GM12878 (cell line): ENCODE measurements around the gene EXOC3L1. TPM values are rescaled to one million over a fixed set of nuclear protein-coding genes. Genes with fewer than 3 reads are reported as not detected.

Source experiments
- ATAC-seq: fragments of 200-7000 bp; cut with Tn5 transposase; 3 replicates; pipeline ENCODE4 v1.9.1; 2020; ENCODE audit warnings: mild to moderate bottlenecking, moderate library complexity
- BruUV-seq: library from RNA; stranded (reverse); fragments of 400-500 nt; replicated peaks from 2 replicates; lab custom pipeline; 2021; lab: Mats Ljungman, UMichigan
- CTCF ChIA-PET: fragments of 300-600 bp; sonication (Branson Sonifier 250); formaldehyde crosslinking; extraction: SDS; loops from one replicate; lab custom pipeline; 2021; ENCODE audit warnings: inconsistent platforms; lab: Yijun Ruan, JAX
- POLR2A ChIA-PET: fragments of 350-600 bp; formaldehyde crosslinking; extraction: SDS; loops from one replicate; lab custom pipeline; 2021; ENCODE audit warnings: inconsistent platforms; lab: Charles Lee
- RAD21 ChIA-PET: fragments of 300-600 bp; sonication (Branson Sonifier 250); formaldehyde crosslinking; loops from one replicate; lab custom pipeline; 2023; ENCODE audit warnings: antibody characterized with exemption; ENCODE audit not compliant: unreplicated experiment; lab: Charles Lee
- SMC1A ChIA-PET: fragments of 300-600 bp; sonication (Branson Sonifier 250); formaldehyde crosslinking; loops from one replicate; lab custom pipeline; 2023; ENCODE audit not compliant: unreplicated experiment, uncharacterized antibody; lab: Charles Lee
- DNase-seq: peaks from one replicate; pipeline ENCODE4 v3.0.0-alpha.2; 2011; ENCODE audit warnings: low read depth, low spot score
- FAIRE-seq: peaks from 3 replicates; lab custom pipeline; 2011; peaks lifted over from hg19 to GRCh38; lab: Jason Lieb, UNC
- H2AFZ ChIP-seq: 2 replicates; pipeline ENCODE4 v1.6.0; 2011; ENCODE audit warnings: low read depth, low read length, control low read depth; ENCODE audit not compliant: control insufficient read depth
- H3K27ac ChIP-seq: 2 replicates; pipeline ENCODE4 v1.5.1; 2011; ENCODE audit warnings: control low read depth; ENCODE audit not compliant: control insufficient read depth, insufficient read depth
- H3K27me3 ChIP-seq, 2 experiments: replicated peaks in 1 of 2; 2 replicates each; pipeline versions ENCODE4 v1.6.0 to v1.6.1; 2011; ENCODE audit warnings: low read length in 1 of 2; ENCODE audit not compliant: control insufficient read depth in 2 of 2, insufficient read depth in 2 of 2
- H3K36me3 ChIP-seq, 2 experiments: 2 replicates each; pipeline ENCODE4 v1.5.1; 2011; ENCODE audit warnings: low read length in 1 of 2; ENCODE audit not compliant: control insufficient read depth in 2 of 2, insufficient read depth in 2 of 2
- H3K4me1 ChIP-seq: 2 replicates; pipeline ENCODE4 v1.6.1; 2011; ENCODE audit warnings: mild to moderate bottlenecking, low read length, moderate library complexity, mixed read lengths; ENCODE audit not compliant: control insufficient read depth, insufficient read depth
- H3K4me2 ChIP-seq: 2 replicates; pipeline ENCODE4 v1.6.0; 2011; ENCODE audit warnings: control low read depth; ENCODE audit not compliant: control insufficient read depth, insufficient read depth
- H3K4me3 ChIP-seq: fragments of 200-600 bp; sonication (generic); 2 replicates; pipeline ENCODE4 v1.5.1; 2016
- H3K79me2 ChIP-seq: 2 replicates; pipeline ENCODE4 v1.6.0; 2011; ENCODE audit warnings: low read length; ENCODE audit not compliant: control insufficient read depth, insufficient read depth
- H3K9ac ChIP-seq: 2 replicates; pipeline ENCODE4 v1.8.0; 2011; ENCODE audit warnings: low read length, control low read depth, mixed read lengths; ENCODE audit not compliant: control insufficient read depth, insufficient read depth
- H3K9me3 ChIP-seq: replicated peaks from 3 replicates; pipeline ENCODE4 v1.5.1; 2011; ENCODE audit warnings: mild to moderate bottlenecking, low read length; ENCODE audit not compliant: control insufficient read depth, insufficient read depth
- H4K20me1 ChIP-seq: 2 replicates; pipeline ENCODE4 v1.6.0; 2011; ENCODE audit not compliant: control insufficient read depth, insufficient read depth
- KAT2A ChIP-seq: conservative IDR thresholded peaks from 2 replicates; pipeline ENCODE4 v1.6.1; 2011; ENCODE audit warnings: low read depth, low read length; ENCODE audit not compliant: control insufficient read depth
- STAT3 ChIP-seq: IDR thresholded peaks from 2 replicates; pipeline ENCODE4 v1.6.1; 2011; ENCODE audit warnings: low read depth, low read length, improper control_type of control experiment
- SUPT20H ChIP-seq: IDR thresholded peaks from 2 replicates; pipeline ENCODE4 v1.6.1; 2011; ENCODE audit warnings: low read depth, mild to moderate bottlenecking, low read length, moderate library complexity, borderline replicate concordance; ENCODE audit not compliant: control insufficient read depth
- TCF12 ChIP-seq: IDR thresholded peaks from 2 replicates; pipeline ENCODE4 v1.6.1; 2011; ENCODE audit warnings: low read depth, mild to moderate bottlenecking, low read length
- WGBS: methylation state at CpG from one replicate; pipeline ENCODE4 v1.1.6; 2016; ENCODE audit warnings: low lambda C conversion rate; ENCODE audit not compliant: insufficient replicate concordance, insufficient coverage; ENCODE audit errors: missing lambda C conversion rate; 5-methylcytosine and 5-hydroxymethylcytosine counted together
- in situ Hi-C: fragments of 300-500 bp; cut with MboI; formaldehyde crosslinking; loops from 9 replicates; pipeline ENCODE4 v1.14.3; 2018; ENCODE audit warnings: mixed read lengths
- intact Hi-C: fragments of 100-400 bp; cut with micrococcal nuclease; formaldehyde crosslinking; loops from one replicate; pipeline ENCODE4 v1.14.2; 2022; ENCODE audit not compliant: unreplicated experiment
- polyA plus RNA-seq, 11 experiments: library from polyadenylated mRNA; depleted of rRNA in 4 of 11; unstranded in 6 of 11; stranded (reverse) in 5 of 11; fragments of >200 nt; fragmentation: Nextera tagmentation in 4 of 11; fragmentation: Illumina TruSeq in 1 of 11; extraction: Ambion mirVana in 4 of 11; extraction: Trizol in 1 of 11; gene quantifications; 1 replicate in 1 of 11; 2 replicates in 10 of 11; pipeline versions ENCODE4 v1.2.1 to v1.2.3, GENCODE V29; 2011 to 2016; ENCODE audit warnings: inconsistent platforms in 2 of 11, missing spikeins in 2 of 11, low read depth in 1 of 11
- total RNA-seq, 4 experiments: library from RNA; depleted of rRNA in 3 of 4; stranded (reverse); fragments of >200 nt in 3 of 4; fragmentation: Illumina TruSeq in 1 of 4; extraction: Trizol in 1 of 4; gene quantifications; 2 replicates each; pipeline versions ENCODE4 v1.2.1 to v1.2.3, GENCODE V29; 2013 to 2021
- TF ChIP-seq, protein P1 (sequence below): IDR thresholded peaks from 2 replicates; pipeline ENCODE4 v1.6.1; 2012; ENCODE audit warnings: low read depth, low read length, improper control_type of control experiment
- TF ChIP-seq, protein P2 (sequence below): fragments of 450-650 bp; IDR thresholded peaks from 2 replicates; pipeline ENCODE4 v1.6.1; 2016; ENCODE audit warnings: mild to moderate bottlenecking

Gene EXOC3L1
- total and polyA plus RNA-seq, 10 of the 15 experiments (the other 5 are each of a cell fraction or from before 2014, with no cell fraction given), result 0.07 to 0.42 TPM; not detected in 8

DNA sequence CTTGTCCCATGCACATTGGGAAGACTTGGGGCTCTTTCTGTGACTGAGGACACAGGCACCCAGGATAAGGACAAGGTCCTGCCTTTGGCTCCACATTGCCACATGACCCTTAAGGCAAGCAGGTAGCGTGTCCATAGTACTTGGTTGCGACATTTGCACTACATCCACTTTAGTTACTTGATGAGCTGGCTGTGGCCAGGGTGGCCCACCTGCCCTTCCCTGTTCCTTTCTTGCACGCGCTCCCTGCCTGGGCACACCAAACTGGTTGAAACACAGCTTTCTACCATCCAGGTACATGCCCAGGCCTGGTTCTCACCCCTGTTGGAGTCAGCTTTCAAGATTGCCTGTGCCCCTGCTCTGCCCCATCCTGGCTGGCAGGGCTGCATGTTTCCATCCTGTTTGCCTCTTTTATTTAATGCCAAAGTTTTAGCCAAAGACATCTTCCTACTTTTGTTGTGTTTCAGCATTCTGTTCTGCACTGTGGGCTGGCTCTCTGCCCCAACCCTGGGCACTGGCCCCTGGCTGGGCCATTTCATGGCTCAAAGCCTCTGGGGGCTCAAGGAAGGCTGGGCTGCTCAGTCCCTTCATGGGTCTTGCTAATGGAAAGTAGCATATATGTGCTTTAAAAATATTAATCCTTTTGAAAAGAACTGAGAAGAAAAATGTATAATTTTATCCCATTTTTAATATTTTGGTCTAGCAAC is 42.3 kb downstream of the EXOC3L1 start:
- DNase-seq (no peak), FAIRE-seq (no peak)
- no peaks in the 10 kb centered on the region for H3K9me3 ChIP-seq
- H3K4me2 ChIP-seq, result no peak overlapping the region
- H3K27me3 ChIP-seq, result no peaks in the 10 kb centered on the region
- no peak overlapping the region for H3K9ac ChIP-seq
- RAD21 ChIA-PET, result interaction anchor here (0.8 kb wide), 1 partner anchor 130 kb away, joined by 4 read pairs; no protein-coding TSS in a partner anchor
- H3K36me3 ChIP-seq, result peaks cover 20 to 28% of the 10 kb centered on the region in 2 experiments; a peak in 3 of 4 replicates
- WGBS, result 98% methylated on average over 4 of the region's 4 CpGs
- POLR2A ChIA-PET, result interaction anchor here (0.6 kb wide), 1 partner anchor 11 kb away, joined by 4 read pairs; no protein-coding TSS in a partner anchor
- no peaks in the 10 kb centered on the region for H3K79me2 ChIP-seq
- H3K4me3 ChIP-seq, result no peak overlapping the region
- CTCF ChIA-PET, result interaction anchor here (1.4 kb wide), 1 partner anchor 136 kb away, joined by 6 read pairs; no protein-coding TSS in a partner anchor
- SMC1A ChIA-PET, result no interaction called here
- no peaks in the 10 kb centered on the region; the same call in 1 of the 2 replicates for H3K4me1 ChIP-seq
- no peak for TF ChIP-seq KAT2A
- TF ChIP-seq SUPT20H, result no peak
- TF ChIP-seq, protein P1, sequence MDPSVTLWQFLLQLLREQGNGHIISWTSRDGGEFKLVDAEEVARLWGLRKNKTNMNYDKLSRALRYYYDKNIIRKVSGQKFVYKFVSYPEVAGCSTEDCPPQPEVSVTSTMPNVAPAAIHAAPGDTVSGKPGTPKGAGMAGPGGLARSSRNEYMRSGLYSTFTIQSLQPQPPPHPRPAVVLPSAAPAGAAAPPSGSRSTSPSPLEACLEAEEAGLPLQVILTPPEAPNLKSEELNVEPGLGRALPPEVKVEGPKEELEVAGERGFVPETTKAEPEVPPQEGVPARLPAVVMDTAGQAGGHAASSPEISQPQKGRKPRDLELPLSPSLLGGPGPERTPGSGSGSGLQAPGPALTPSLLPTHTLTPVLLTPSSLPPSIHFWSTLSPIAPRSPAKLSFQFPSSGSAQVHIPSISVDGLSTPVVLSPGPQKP, result no peak
- TF ChIP-seq, protein P2, sequence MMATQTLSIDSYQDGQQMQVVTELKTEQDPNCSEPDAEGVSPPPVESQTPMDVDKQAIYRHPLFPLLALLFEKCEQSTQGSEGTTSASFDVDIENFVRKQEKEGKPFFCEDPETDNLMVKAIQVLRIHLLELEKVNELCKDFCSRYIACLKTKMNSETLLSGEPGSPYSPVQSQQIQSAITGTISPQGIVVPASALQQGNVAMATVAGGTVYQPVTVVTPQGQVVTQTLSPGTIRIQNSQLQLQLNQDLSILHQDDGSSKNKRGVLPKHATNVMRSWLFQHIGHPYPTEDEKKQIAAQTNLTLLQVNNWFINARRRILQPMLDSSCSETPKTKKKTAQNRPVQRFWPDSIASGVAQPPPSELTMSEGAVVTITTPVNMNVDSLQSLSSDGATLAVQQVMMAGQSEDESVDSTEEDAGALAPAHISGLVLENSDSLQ, result no peak
- TF ChIP-seq TCF12, result no peak
- TF ChIP-seq STAT3, result no peak
- TF ChIP-seq, all 136 proteins: peak for 0
- no peak for ATAC-seq
- H3K27ac ChIP-seq, result no peak overlapping the region
- no TSS peak for BruUV-seq
- intact Hi-C loops (no loop called here), in situ Hi-C loops (no loop called here)
- H2AFZ ChIP-seq, result no peak overlapping the region
- no peaks in the 10 kb centered on the region for H4K20me1 ChIP-seq
